ENCODE results near the gene C20orf204. TPM values are rescaled to one million over a fixed set of nuclear protein-coding genes. Genes with fewer than 3 reads are reported as not detected.

C20orf204 gene
- total RNA-seq, 1 donor from 2014 or later, result 0.68 TPM

DNA sequence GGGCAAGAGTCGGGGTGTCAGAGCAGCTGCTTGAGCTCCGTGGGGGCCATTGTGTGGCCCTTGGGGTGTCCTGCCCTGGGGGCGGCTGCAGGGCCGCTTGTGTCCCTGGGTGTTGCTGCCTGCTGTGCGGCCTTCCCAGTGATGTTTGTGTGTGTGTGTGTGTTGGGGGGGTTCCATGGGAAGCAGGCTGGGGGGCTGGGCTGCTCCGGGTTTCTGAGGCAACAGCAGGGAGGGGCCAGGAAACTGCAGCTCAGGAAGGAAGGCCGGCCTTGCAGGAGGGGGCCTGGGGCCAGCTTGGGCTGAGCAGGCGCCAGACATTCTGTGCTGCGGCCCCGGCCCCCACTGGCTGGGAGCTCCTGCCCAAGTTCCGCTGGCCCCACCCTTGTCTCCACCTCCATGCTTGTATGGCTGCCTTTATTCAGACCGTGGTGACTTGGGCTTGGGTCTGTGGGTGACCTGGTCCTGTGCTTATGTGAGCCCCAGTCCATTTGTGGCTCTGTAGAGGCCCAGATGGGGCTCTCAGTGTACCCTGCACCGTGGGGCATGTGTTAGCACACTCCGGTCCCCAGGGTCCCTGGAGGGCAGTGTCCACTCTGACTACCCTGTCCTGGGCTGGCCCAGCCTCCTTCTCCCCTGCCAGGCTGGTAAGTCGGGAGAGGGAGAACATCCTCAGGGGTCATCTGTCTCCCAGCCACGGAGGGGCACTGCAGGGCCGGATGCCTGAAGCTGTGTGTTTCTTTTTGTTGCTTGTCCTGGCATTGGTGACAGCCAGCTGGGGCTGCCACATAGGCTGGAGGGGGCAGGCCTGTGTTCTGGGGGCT is 18.1 kb downstream of the C20orf204 start:
- ATAC-seq, result peak; percentile 23
- no peak for DNase-seq (ENCODE audit: low spot score)

DNA sequence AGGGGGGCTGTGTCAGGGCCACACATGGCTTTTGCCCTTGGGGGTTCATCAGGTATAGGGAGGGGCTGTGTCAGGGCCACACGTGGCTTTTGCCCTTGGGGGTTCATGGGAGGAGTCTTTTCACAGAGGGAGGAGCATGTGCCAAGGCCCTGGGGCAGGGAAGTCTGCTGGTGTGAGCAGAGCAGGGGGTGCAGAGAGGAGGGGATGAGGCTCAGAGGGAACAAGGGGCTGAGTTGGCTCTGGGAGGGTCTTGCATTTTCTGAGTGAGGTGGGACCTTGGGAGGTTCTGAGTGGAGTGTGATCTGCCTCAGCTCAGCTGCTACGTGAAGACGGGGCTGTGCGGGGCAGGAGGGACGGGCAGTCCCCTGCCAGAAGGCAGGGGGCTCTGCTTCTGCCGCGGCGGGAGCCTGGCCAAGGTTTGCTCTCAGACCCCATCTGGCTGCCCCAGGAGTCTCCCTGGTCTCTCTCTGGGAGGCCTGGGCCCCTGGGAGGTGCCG is 19.5 kb downstream of the C20orf204 start:
- DNase-seq (ENCODE audit: low spot score) (no peak), ATAC-seq (no peak)

DNA sequence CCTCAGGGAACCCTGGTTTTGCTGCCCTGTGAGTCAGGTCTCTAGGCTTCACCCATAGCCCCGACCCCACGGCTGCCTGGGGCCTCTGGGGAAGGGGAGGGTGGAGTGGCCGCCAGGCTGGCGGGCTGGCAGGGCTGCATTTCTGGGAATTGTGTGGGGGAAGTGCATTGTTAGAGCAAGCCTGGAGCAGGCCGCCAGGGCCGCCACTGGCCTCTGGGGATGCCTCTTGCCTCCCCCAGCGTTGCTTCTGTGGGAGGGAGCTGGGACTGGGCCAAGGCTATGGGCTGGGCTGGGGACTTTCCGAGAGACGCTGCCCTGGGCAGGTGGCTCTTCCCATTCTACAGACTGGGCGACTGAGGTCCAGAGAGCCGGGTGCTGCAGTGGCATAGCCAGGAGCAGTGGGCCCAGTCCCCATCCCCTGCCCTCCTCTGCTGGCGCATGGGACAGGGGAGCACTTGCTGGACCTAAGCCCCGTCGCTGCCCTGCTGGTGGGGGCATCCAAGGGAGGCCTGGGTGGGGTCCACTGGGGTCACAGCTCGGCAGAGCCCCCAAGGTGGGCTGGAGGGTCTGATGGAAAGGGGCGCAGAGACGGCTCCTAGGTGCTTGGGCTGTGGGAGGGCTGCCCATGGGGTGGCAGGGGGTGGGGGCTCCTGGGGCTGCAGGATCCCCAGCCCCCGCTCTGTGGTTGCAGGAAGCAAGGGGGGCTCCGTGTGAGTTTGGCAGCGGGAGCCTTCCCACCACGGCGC is 20.1 kb downstream of the C20orf204 start:
- no peak for DNase-seq (ENCODE audit: low spot score)
- ATAC-seq, result peak; percentile 11

DNA sequence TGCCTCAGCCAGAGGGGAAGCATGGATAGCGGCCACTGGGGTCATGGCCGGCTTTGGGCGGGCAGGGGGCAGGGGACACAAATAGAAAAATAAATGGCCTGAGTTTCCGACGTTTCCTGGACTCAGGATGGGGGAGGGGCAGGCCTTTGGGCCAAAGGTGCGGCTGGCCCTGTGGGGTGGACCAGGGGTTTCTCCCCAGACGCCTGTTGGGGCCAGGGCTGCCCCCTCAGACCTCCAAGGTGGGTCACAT is 20.6 kb downstream of the C20orf204 start:
- ATAC-seq, result peak; percentile 4

DNA sequence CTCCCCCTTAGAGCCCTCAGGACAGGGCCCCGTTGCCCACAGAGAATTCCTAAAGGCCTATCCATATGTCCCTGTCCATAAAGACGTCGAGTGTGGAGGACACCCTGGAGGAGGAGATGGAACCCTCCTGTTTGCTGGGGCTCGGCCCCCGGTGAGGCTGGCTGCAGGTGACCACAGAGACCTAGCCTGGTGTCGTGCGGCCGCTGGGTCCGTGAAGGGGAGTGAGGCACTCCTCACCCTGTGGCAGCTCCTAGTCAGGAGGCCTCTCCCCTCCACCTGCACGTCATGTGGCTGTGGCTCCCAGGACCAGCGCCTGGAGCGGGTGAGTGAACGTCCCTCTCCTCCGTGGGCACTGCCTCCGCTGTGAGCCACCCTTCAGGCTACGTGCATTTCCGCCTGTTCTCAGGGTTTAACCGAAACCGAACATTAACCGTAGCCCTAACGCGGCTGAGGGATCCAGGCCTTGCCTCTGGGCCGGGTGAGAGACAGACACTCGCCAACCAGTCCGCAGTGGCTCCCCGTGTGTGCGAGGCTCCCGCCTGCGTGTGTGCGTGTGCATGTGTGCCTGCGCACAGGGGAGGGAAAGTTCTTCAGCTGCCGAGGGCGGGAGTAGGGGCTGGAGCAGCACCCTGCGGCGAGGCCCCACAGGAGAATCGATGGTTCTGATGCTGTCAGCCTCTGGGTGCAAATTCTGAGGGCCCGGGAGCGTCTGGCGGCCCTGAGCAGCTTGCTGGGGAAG is 21.1 kb downstream of the C20orf204 start:
- DNase-seq (ENCODE audit: low spot score), result no peak

More for the DNA sequence above, 20.6 kb downstream of the C20orf204 start:
- DNase-seq (ENCODE audit: low spot score), result no peak

DNA sequence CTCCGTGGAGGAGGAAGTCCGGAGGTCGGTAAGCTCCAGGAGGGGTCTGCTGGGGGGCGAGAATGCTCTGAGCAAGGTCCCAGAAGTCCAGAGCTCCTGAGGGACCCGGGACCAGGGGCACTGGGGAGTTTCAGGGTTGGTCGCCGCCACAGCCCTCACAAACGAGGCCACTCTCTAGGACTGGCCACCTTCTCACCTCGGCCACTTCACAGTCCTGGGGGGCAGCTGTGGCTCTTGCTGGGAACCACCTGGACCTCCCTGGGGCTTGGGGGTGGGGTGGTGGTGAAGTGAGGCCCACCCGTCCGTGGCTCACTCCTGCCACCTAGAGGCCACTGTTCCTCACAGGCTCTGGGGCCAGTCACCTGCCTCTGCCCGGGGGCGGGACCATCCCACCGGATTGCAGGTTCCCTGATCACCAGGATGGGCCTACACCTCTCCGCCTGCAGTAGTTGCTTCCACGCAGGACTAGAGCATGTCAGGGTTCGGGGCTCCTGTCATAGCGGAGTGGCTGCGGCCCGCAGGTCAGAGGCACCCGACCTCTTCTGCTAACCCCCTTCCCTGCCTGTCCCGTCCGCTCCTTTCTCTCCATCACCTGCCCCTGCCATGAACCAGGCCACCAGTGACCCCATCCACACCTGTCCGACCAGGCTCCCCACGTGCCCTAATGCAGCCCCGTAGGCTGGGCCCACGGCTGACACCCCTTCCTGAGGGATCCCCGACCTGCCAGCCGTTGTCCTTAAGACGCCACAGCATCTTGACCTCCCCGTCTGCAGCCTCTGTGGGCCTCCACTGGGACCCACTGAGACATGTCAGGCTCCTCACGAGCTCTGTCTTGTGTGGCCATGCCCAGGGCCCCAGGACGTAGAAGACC is 21.9 kb downstream of the C20orf204 start:
- DNase-seq (ENCODE audit: low spot score) (peak; percentile 75), ATAC-seq (peak; percentile 71)

More for the DNA sequence above, 21.1 kb downstream of the C20orf204 start:
- peak; percentile 3 for ATAC-seq

DNA sequence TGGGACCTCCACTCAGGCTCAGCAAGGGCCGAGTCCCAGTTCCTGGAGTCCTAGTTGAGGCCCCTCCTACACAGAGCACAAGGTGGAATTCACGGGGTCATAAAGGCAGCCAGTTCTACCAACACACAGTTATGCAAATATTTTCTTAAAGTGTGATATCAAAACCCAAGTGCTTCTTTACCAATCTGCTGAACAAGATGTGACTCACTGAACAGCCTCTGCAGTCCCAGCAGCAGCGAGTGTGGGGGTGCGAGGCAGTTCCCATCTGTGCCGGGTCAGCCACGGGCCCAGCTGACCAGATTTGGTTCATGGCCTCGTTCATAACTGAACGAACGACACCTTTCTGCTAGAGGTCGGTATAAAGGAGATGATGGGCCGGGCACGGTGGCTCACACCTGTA is 22.6 kb downstream of the C20orf204 start:
- ATAC-seq, result no peak
- no peak for DNase-seq (ENCODE audit: low spot score)

DNA sequence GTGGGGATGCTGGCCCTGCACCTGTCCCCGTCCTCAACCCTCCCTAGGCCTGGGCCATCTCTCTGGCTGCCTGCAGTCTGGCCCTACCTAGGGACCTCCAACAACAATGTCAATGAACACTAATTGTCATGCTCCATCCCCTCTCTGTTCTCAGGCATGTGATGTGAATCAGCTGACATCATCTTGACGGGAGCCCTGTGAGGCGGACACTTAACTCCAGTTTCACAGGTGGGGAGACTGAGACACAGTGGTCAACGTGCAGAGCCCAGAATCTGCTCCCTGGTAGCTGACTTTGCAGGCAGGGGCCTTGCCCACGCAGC is 26.3 kb downstream of the C20orf204 start:
- ATAC-seq (no peak), DNase-seq (ENCODE audit: low spot score) (no peak)

DNA sequence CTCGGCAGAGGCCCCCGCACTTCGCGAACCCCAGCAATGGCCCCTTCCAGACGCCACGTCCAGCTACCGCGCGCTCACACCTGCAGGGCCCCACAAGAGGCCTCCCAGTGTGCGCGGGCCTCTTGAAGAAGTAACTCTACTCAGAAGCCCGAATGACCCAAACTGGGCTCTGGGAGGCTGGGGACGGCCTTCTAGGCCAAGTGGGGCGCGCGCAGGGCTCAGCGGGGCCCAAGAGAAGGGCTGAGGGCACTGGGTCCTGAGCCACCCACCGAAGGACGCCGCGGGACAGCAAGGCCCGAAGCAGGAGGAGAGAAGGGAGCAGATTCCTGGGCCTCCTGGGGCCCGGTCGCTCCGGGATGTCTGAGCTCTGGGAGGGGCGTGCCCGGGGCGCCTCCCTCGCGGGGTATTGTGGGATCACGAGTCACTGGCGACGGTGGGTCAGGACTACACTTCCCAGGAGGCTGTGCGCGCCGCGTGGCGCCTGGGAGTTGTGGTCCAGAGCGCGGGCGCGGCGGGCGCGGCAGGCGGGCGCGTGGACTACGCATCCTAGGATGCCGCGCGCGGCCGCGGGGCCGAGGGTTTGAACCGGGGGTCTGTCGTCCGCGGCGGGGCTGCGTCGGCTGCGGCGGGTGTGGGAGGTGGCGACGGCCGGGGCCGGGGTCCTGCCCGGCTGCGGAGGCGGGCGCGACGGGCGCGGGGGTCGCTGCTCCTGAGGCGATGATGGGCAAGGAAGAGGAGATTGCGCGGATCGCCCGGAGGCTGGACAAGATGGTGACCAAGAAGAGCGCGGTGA is 26.8 kb downstream of the C20orf204 start, which contains the start of gene TCEA2:
Gene TCEA2 (plus strand): TSS at position 603 of the 793 bp plus-strand sequence. CDS start 115 bp downstream, at position 718.
- ATAC-seq, result peak; percentile 62
- peak; percentile 97 for DNase-seq (ENCODE audit: low spot score)

DNA sequence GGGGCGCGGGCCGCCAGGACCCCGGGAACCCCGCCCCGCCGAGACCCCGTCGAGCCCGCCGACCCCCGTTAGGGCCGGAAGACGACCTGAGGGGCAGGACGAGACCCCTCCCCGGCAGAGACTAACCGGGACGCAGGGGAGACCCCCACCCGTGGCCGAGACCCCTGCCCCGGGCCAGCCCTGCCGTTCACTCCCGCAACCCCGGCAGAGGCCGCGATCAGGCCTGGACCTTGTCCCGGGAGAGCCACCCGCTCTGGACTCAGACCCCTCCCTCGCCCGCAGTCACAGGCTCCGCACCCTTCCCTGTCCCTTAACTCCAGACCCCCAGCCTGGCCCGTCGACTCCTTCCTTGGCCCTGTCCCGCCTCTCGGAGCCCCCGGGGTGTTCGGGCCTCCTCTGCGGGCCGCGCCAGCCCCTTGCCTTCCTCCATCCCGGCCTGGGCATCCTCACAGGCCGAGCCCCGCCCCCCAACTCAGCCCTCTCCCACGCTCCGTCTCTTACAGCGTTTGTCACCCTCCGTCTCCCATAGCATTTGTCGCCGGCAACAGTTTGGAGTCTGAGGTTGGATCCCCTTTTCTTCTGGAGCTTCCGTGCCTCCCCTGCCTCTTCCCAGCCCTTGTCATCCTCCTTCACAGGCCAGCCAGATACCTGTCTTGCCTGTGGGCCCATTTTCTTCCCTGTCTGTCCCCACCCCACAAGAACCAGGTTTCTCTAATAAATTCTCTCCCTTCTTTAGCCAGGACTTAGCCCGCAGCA is 27.6 kb downstream of the C20orf204 start:
- DNase-seq (ENCODE audit: low spot score) (peak; percentile 68), ATAC-seq (peak; percentile 1)

DNA sequence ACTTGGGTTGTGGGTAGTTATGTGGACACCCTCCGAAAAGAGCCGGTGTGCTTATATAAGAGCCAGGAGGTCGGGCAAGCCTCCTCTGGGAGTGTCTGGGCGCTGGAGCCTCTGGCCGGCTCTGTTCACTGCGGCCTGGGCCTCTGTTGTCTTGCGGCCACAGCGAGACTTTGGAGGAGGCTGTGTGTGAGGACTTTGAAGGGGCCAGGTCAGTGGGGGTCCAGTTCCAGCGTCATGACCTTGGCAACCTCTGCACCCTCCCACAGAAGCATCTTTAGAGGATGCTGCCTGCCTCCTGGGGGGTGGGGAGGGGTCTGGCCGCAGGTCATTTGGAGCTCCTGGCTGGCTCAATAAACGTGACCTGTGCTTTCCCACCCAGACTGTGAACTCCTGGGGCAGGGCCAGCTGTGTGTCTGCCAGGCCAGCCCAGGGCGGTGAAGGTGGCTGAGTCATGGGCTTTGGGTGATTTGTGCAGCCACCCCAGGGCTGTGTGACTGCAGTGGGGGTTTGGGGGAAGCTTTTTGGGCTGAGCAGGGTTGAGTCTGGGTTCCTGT is 28.2 kb downstream of the C20orf204 start:
- ATAC-seq (peak; percentile 43), DNase-seq (ENCODE audit: low spot score) (peak; percentile 94)

DNA sequence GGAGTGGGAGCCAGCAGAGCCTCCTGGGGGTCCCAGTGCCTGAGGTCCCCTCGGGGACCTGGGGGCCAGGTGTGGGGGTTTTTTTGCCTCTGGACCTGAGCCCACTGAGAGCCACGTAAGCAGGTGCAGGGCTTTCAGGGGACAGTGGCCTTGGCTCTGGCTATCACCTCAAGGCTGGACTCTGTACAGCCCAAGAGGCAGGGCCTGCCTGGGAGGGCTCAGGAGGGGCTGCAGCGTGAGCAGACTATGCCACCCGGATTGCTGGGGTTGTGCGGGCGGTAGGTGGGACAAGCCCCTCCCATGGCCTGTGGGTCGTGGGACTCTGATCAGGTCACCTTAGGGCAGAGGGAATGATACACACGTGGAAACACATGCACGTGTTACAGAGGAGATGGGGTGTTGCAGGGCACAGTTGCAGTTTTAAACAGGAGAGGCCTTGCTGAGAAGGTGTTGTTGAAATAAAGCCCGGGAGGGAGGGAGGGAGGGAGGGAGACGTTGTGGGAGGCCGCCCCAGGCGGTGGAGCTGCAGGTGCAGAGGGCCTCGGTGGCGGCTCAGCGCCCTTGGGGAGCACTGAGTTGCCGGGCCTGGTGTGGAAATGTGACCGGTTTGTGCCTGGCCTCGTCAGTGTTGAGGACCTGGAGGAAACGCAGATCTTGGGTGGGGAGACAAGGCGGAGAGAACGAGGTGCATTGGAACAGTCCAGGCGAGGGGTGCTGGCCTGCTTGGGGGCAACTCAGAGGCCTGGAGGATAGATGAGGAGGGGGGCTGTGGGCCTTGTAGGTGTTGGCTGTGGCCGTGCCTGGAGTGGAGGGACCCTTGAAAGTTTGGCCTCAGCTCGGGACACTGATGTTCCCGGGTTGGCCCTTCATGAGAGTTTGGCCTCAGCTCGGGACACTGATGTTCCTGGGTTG is 29.3 kb downstream of the C20orf204 start:
- ATAC-seq, result peak; percentile 57
- DNase-seq (ENCODE audit: low spot score), result peak; percentile 95

DNA sequence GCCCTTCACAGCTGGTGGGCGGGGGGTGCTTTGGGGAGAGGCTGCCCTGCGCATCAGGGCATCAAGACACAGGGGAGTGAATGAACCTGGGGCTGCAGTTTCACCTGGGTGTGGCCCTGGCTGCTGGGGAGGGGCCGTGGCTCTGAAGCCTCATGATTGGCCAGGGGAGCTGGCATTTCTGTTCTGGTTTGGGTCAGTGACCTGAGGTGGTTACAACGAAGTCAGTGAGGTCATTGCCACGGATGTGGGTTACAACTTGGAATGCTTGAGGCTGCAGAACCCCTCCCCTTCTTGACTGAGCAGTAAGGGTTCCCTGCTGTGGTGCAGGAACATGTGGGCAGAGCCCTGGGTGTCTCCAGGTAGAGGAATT is 30.0 kb downstream of the C20orf204 start:
- peak; percentile 90 for DNase-seq (ENCODE audit: low spot score)
- peak; percentile 53 for ATAC-seq

DNA sequence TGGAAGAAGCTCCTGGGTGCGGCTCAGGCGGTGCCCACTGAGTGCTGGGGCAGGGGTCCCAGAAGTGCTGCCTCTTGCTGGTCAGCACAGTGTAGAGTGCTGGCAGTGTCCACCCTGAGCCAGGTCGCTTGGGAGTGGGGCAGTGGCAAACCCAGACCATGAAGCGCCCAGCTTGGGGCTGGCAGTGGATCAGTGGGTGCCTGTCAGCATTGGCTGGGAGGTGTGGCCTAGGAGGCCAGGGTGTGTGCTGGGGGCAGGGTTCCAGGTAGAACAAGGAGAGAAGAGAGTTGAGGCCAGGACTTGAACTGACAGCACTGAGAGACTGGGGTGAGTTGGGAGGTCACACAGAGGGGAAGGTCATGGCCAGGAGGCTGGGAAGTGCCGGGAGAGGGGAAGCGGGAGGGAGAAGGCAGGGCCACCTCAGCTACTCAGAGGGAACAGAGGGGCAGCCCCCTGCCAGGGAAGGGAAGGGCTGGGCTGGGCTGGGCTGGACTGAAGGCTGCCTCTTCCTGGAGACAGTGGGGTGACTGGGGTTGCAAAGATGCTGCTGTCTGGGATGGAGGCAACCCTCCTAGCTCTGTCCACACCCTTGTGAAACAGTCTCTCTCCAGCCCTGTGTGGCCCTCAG is 31.1 kb downstream of the C20orf204 start:
- peak; percentile 75 for DNase-seq (ENCODE audit: low spot score)
- peak; percentile 7 for ATAC-seq

DNA sequence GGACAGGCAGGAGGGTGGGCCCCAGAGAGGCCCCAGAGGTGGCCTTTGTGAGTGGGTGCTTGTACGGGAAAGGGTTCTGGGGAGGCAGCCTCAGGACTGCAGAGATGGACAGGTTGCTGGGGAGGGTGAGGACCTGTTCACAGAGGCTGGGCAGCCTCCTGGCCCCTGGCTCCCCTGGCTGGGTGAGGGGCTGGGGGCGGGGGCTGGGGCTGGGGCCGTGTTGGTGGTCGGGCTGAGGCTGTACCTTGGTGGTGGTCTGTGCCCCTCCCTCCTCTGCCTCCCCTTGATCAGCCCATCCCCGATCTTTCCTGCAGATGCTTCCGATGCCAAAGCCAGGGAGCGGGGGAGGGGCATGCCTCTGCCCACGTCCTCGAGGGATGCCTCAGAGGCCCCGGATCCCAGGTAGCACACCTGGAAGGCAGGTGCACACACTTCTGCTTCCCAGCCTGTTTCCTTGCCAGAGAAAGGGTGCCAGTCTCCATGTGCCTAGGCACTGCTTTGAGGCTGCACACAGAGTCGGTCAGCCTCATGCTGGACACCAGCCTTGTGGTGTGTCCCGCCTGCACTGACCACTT is 31.8 kb downstream of the C20orf204 start:
- ATAC-seq, result no peak
- no peak for DNase-seq (ENCODE audit: low spot score)

DNA sequence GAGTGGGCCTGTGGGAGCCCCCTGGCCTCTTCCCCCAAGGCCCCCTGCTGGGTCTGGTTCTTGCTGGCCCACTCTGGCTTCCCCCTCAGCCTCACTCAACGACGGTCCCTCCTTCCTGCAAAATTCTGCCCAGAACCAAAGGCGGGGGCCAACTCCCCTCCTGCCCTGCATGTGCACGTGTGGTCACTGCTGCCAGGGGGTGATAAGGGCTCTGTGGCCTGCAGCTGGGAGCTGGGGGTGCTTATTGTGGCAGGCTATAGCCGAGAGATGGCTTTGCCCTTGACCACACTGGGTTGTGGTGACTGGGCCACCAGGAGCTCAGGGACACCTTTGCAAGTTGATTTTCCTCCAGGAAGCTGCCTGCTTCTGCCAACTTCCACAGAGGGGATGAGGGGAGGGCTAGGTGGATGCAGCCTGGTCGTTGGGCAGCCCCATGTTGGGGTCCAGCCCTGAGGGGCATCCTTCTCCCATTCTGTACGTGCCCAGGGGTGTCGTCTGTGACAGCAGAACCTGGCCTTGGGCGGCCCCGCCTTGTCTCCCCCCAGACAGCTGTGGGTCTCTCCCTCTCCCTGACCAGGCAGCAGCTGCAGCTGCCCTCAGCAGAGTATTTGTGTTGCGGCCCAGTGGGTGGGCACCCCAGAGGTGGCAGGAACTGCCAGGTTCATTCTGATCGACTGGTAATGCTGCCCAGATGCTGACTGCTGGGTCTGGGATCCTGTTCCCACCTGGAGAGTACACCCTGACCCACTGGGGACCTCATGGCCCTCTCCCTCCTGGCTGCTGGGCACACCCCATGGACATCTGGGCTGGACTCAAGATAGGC is 32.6 kb downstream of the C20orf204 start:
- DNase-seq (ENCODE audit: low spot score) (no peak), ATAC-seq (no peak)

All from left lobe of liver (tissue), 2 donors.